Germinal center (tissue), 1 donor: ENCODE measurements around the gene BEGAIN.

Source experiments
- DNase-seq: peaks from one replicate; pipeline ENCODE4 v3.0.0; 2012; ENCODE audit warnings: mixed read lengths, low spot score

The BEGAIN gene, protein sequence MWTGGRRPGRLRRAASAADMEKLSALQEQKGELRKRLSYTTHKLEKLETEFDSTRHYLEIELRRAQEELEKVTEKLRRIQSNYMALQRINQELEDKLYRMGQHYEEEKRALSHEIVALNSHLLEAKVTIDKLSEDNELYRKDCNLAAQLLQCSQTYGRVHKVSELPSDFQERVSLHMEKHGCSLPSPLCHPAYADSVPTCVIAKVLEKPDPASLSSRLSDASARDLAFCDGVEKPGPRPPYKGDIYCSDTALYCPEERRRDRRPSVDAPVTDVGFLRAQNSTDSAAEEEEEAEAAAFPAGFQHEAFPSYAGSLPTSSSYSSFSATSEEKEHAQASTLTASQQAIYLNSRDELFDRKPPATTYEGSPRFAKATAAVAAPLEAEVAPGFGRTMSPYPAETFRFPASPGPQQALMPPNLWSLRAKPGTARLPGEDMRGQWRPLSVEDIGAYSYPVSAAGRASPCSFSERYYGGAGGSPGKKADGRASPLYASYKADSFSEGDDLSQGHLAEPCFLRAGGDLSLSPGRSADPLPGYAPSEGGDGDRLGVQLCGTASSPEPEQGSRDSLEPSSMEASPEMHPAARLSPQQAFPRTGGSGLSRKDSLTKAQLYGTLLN

DNA sequence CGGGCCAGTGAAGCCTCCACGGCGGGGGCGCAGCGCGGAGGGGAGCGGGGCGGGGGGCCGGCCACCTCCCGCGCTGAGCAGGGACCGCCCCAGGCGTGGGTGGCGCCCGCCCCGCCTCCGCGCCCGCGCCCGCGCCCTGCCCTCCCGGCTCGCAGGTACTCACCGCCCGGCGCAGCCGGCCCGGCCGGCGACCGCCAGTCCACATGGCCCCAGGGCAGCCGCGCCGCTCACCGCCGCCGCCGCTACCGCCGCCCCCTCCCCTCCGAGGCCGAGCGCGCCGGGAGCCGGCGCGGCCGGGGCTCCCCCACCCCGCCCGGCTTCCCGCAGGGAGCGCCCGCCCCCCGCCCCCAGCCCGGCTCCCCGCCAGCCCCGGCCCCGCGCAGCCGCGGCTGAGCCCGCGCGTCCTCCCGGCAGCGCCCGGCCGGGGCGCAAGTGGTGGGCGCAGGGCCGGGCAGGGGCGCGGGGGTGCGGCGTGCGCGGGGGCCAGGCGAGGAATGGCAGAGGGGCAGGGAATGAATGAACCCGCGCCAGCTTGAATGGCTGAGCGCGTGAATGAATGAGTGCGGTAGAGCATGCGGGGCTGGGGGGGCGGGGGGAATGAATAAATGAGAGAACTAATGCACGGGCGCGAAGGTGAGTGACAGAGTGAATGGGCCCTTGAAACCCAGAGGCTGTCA lies at the start of gene BEGAIN:
TSS of gene BEGAIN (minus strand) at position 332 of the 677 bp plus-strand sequence. CDS start at position 205, 127 bp downstream.
- DNase-seq = no peak

DNA sequence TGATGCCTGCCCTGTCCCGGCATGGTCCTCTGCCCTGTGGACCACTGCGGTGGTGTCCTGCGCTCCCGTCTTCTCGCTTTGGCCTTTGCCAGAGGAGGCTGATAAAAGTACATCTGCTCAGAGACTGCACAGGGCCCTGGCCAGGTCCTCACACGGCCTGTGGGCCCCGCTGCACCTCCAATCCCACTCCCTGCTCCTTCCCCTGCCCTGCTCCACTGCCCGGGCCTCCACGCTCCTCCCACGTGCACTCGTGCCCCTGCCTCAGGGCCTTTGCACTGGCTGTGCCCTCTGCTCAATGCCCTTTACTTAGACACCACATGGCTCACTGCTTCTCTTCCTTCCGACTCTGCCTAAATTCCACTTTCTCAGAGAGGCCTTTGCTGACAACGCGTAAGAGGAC lies 49.3 kb upstream of the BEGAIN start:
- DNase-seq = no peak

DNA sequence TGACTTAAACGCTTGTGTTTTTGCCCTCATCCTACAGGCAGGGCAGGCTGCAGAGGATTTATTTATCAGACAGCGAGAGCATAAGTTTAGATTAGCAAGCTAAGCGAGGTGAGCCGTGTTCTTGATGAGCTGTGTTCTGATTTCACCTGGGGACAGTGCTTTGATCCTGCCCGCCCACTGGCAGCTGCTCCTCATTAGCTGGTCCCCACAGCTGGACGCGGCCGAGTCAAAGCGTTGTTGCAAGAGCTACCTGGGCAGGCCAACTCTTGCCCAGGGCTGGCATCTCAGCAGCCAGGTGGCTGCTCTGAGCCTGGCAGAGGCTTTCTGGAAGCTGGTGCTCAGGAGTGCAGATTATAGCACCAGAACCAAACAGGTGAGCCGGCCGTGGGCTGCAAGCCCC lies 46.8 kb upstream of the BEGAIN start:
- no peak for DNase-seq

DNA sequence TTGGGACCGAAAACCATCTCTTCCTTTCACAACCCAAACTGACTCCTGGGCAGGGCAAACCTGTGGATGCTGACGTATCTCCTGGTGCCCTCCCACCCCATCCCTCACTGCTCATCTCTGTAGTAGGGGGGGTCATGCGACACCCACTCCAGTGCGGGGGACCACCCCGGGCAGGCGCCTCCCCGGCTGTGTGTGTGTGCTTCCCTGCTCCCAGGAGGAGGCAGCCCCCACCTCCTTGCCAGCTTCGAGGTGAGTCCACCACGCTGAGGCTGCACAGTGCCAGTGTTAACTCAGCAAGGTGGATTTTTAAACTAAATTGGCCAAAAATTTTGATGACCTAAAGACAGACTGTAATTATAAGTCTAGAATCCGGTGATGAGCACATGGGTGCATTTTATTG lies 46.2 kb upstream of the BEGAIN start:
- no peak for DNase-seq

DNA sequence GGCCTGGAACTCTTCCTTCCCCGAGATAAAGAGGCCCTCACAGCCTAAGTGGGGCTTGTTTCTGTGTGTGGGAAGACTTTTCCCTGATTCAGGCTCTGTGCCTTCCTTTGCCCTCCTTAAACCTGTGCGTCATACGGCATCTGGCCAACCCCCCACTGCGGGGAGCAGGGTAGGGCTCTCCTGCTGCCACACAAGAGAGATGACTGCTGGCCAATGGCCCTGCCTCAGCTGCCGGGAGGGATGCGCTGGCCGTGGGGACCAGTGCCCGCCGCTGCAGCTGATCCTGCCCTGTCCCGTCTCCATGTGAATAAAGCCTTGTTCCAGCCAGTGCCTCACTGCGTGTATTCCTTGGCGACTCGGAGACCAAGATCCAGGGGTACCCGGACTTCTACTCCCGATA lies 42.5 kb upstream of the BEGAIN start:
- no peak for DNase-seq

DNA sequence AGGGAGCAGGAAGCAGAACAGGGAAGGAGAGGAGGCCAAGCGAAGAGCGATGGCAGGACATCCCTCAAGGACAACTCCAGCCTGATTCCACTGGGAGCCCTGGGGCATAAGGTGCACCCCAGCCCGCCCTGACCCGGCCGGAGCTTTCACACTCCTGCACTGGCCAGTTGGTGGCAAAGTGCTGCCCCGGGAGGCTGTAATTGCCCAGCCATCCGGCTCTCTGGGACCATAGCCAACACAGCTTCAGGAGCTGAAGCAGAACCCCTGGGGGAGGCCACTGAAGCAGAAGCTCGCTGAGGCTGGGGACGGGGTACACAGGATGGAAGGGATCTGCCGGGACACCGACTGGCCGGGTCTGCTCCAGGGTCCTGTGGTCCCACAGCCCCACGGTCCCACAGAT lies 41.9 kb upstream of the BEGAIN start:
- DNase-seq = no peak

DNA sequence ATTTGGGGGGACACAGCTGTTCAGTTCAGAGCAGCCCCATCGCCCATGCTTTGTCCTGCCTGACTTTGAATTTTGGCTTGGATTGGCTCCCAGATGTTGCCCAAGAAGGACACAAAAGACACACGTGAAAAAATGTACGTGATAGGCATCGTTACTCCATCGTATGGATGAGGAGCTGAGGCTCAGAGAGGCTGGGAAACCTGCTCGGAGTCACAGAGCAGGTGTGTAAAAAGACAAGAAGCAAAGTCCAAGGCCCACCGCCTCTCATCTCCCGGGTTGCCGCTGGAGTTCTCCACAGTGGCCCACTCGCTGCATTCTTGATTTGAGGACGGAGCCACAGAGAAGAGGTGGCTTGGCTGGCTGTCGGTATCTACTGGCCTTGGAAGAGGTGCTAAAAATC lies 41.0 kb upstream of the BEGAIN start:
- DNase-seq = no peak

DNA sequence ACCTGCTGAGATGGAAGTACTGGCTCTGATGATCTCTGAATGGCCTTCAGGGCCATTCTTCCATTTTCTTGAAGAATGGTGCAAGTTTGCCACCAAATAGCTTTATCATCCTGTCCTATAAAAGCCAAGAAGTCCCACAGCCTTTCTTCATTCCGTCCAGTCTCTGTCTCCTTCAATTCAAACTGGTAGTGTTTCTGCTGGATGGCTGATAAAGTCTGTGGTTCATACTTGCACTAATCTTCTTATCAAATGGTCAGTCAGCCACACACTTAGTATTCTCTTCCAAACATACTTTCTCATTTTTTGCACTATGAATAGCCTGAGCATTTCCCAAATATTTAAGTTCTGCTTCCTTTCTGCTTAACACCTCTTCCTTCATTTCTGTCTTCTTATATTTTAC lies 39.4 kb upstream of the BEGAIN start:
- no peak for DNase-seq

DNA sequence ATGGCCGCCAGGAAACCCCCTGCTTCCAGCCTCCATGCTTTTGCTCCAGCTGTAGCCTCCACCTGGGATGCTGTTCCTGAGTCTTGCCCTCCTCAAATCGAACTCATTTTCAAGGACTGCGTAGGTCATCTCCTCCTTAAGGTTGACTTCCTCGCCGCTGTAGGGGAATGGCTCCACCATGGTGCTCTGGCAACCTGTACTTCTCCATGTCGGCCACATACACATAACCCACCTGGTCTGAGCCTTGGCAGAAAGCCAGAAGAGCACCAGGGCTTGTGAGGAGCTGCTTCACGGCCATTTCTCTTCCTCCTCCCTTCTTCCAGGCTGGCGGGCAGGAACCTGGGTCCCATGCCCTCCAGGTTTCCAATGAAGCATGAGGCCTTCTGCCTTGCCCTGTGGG lies 36.7 kb upstream of the BEGAIN start:
- no peak for DNase-seq

DNA sequence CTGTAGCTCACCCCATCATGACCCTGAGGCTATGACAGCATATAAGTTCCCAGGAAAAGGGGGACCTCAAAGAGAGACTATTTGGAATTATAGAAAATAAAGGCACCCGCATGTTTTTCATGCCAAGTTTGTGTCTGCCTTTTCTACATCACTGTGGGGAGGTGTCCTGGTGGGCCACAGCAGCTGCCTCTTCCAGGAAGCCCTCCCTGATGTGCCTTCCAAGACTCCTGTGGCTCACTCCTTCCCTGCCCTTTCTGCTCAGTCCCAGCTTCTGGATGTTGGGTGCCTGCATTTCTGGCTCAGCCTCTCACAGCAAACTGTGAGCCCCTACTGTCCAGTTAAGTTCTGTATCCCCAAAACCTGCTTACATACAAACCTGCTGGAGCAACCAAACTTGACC lies 36.3 kb upstream of the BEGAIN start:
- no peak for DNase-seq

DNA sequence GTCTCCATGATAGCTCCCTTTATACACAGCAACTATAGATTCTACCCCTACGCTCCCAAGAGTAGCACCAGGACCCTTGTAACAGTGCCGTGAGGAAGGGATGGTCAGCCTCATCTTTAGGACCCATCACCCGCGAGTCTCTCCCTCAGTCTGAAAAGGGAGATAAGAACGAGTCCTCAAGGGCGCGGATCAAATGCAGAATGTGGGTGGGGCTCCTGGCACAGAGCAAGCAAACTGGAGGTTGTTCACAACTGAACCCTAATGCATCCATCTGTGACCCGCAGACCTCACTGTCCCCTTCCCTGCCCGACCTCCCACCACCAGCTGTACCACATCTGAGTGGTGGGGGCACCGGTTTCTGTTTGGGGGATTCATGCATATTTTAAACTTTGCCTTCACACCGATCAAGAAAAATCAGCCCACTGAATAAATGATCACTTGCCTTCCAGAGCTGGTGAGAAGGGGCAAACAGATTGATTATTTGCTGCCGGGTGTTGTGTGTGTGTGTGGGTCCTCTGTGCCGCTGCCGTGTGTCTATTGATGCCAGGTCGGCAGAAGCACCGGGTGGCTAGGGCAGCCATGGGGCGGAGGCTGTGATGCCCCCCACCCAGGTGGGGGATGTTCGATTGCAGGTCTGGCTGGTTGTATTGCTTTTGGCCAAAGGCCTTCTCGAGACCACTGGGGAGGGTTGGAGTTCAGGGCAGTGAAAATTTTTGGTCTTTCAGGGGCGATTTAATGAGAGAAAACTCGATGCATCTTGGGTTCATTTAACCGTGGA lies 35.7 kb upstream of the BEGAIN start:
- no peak for DNase-seq

DNA sequence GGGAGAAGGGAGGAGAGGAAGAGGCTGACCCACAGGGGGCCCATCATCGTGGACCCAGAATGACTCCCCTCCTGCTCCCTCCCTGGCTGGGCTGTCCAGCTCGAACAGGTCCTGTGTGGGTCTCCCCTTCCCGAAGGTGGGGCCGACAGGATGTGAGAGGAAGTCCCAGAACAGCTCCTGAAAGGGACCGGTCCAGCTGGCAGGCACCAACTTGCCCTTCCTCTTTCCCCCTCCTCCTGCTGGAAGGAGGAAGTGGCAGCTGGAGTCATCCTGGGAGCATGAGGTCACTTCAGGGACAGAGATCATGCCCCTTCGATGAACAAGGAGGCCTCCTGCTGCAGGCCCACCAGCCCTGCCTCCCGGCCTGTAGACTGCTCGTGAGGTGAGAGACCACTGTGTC lies 35.0 kb upstream of the BEGAIN start:
- no peak for DNase-seq

DNA sequence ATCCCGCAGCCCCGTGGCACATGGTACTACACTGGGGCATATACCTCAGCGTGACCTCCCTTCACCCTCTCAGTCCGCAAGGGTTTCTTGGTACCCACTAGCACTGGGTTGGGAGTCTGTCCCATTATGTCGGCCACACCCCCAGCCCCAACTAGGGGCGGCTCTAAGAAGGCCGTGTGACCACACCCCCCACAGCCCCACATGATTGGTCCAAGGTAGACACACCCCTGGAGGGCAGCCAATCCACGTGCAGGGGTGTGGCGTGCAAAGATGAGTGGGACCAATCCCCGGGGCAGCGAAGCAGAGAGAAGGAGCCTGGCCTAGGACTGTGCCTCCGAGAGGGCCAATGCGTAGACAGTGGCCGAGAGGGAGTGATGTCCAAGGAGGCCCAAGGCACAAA lies 34.6 kb upstream of the BEGAIN start:
- no peak for DNase-seq

DNA sequence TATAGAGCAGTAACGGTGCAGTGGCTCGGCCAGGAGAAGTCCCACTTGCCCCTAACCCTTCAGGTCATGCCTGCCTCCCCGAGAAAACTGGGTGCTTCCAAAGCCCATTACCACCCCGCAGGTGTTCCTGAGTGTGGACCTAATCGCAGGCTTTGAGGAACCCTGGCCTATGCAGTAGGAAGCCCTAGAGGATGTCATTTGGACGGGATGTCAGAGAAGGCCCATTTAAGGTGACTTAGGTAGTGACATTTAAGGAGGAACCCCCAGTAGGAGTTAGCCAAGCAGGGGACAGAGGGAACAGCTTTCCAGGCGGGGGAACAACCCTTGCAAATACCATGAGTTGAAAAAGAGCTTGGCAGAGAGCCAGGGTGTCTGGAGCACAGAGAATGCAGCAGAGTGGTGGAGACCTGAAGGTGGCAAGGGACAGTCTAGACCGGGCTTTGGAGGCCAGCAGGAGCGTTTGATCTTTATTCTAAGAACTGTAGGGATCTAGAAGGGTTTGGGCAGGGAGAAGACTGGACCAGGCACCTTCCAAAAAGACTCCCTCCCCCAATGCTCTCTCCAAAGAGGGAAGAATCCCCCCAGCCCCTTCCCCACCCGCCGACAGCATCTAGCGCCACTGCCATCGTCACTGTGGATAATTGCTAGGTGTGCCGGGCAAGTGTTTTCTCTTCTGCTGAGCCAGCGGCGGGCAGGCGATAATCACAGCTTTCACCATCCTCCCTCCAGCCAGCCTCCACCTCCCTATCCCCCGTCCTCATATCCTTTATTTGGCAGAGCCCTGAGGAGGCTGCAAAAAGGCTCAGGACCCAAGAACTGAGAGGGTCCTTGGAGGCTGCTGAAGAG lies 33.3 kb upstream of the BEGAIN start:
- DNase-seq = no peak

DNA sequence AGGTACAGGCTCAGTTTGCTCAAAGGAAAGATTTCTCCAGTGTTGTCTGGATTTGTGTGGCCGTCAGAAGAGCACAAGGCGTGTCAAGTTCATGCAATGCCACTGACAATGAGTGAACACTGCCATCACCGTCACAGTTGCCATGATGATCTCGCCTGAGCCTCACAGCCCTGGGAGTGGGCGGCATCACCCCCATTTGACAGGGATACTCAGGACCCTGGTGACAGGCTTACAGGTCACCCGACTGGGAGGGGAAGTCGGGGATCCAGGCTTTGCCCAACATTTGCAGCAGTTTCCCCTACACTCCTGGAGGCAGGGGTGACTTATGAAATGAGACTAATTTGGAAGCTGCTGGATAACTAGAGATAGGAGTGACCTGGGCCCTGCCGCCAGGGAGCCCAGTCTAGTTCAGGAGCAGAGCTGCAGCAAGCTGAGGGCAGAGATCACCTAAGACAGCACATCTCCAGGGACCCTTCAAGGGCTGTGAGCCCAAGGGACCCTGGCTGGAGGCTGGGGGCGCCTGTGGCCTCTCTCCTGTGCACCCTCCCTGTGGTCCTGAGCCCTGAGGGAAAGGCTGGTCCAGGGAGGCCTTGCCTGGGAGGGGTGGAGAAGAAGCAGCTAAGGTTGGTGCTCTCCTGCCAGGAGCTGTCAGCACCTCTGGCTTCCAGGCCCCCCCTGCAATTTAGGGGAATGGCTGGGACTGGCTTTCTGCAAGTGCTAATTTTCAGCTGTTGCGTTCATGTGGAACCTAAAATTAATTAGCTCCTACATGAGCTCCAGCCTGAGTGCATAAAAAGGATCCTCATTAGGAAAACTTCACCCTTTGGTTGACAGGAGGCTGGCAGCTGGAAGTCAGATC lies 32.4 kb upstream of the BEGAIN start:
- no peak for DNase-seq

DNA sequence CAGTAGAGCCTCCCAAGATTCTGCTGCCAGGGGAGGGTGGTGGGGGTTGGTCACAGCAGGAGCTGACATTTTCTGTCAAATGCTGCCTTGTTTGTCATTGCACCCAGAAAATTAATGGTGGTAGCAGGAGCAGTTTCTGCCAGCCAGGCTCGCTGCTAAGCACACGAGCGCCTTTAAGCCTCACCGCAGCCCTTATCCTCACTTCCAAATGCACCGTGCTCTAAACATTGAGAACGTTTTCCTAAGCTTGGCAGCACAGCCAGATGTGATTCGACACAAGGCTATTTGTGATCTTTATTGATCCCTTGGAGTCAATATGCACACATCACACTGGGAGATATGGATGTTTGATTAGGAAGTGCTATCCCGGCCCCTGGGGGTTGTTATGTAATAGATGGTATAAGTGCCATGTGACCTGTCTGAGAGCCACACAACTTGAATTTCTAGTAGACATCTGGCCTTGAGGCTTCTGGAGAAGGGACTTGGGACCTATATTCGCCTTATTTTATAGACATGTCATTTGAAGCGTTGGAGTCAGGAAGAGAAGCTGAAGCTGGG lies 31.6 kb upstream of the BEGAIN start:
- no peak for DNase-seq

DNA sequence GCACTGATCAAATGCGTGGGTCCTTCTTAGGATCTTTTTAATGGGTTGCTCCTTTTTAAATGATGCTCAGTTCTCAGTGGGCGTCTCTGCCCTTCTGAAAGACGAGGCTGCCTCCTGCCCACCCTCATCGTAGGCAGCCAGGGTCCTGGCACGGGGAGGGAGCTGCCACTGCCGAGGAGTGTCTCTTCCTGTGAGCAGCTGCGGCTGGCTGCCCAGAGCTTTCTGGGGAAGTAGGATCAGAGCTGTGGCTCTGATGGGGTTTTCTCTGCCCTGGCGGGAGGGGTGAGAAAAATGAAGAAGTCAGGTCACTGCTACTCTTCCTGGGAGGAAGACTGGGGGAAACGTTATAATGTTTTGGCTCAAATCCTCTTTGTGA lies 31.1 kb upstream of the BEGAIN start:
- no peak for DNase-seq

DNA sequence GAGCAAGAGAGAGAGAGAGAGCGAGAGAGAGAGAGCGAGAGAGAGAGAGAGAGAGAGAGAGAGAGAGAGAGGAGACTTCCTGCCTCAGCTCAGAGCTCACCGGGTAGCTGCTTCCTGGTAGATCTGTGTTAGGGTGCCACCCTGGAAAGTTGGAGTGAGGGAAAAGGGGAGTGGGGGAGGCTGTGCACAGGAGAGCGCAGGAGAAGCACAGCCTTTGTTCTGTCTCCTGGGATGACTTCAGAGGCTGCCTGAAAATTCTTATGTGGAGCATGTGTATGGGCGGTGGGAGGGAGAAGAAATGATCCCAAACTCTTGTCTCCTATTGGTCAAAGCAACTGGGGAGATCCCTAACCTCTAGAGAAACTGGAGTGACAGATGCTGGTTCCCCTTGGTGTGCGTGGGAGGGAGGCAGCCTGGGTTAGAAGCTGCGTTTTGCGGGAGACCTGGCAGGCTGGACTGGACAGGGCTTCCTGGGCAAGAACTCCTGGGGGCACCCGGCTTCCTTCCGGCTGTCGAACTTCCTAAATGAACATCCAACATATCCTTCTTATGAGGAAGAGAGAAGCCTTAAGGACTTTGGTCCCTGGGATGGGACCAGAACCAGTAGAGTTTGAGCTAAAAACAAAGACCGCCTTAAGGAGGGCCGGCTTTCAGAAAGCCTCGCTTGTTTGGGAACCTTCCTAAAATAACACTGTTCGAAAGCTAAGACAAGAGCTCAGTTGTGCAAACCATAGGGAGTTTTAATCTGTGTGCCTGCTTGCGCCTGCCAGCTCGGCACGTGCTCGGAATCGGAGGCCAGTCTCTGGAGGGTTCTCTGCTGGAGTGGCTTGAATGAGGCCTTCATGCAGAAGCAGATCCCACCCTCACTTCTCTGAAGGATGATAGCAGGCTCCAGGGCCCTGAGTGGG lies 30.4 kb upstream of the BEGAIN start:
- DNase-seq = no peak

DNA sequence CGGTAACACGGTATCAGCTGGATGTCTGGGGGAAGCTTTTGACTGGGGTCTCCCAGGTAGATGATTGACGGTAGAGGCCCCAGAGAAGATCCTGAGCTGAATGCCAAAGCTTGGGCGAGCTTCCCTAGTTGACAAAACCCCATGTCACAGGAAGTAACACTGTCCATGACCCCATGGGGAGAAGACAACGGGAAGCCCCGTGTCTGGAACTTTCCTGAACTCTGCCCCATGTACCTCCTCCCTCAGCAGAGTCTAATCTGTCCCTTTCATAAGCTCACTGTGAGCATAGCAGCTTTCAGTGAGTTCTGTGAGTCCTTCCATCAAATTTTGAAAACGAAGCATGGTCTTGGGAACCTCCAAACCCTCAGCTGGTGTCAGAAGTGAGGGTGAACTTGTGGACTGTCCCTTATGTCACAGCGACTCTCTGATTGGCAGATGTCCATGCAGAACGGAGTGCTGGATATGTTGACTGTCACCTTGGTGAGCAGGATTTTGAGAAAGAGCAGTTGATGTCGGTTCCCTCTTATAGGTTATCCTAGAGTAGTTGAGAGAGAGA lies 29.7 kb upstream of the BEGAIN start:
- no peak for DNase-seq
